Suprapubic skin (tissue), 4 donors: ENCODE data around the gene FUT7.

ENCODE experiments used
- CTCF ChIP-seq, 2 donors: fragments of 200-600 bp in 1 of 2; fragments of 450-650 bp in 1 of 2; sonication (generic) in 1 of 2; IDR thresholded peaks; one replicate each; pipeline ENCODE4 v1.5.1; 2016 to 2019; ENCODE audit warnings: antibody characterized with exemption in 2 of 2, mild to moderate bottlenecking in 1 of 2, moderate library complexity in 1 of 2
- EP300 ChIP-seq: sonication (generic); formaldehyde crosslinking; IDR thresholded peaks from one replicate; pipeline ENCODE4 v1.6.1; 2017; ENCODE audit warnings: antibody characterized with exemption
- POLR2A ChIP-seq, 2 donors: fragments of 450-650 bp; IDR thresholded peaks; one replicate each; pipeline ENCODE4 v1.6.1; 2017; ENCODE audit warnings: antibody characterized with exemption in 2 of 2, mild to moderate bottlenecking in 2 of 2, moderate library complexity in 2 of 2
- POLR2AphosphoS5 ChIP-seq, 3 donors: sonication (generic); formaldehyde crosslinking; IDR thresholded peaks; one replicate each; pipeline ENCODE4 v1.6.1; 2017; ENCODE audit warnings: antibody characterized with exemption in 3 of 3

- TF ChIP-seq CTCF (IDR thresholded peaks at IDR 0.05) (no peak), POLR2AphosphoS5 (IDR thresholded peaks at IDR 0.05) (no peak), POLR2A (IDR thresholded peaks at IDR 0.05) (no peak), EP300 (no peak)
These were observed 44.7 kb upstream of the FUT7 start for GRCh38 chr9:137076636-137077009.
